Stimulated activated memory B cell treated with anti-CD40 and anti-IgM and Interleukin-4, amounts not matched to agents 10 μg/mL and 1 μg/mL and 100 μg/mL, for 72 hours (primary cell): ENCODE measurements around the gene SLC34A3.

ENCODE experiments used
- ATAC-seq: fragments of 150-1000 bp; cut with Tn5 transposase; 2 replicates; pipeline ENCODE4 v1.10.0; 2021
- H3K27ac Mint-ChIP-seq: one replicate; pipeline ENCODE4 v1.8.0; 2022; ENCODE audit warnings: mild to moderate bottlenecking, mixed read lengths
- H3K27me3 Mint-ChIP-seq: one replicate; pipeline ENCODE4 v1.8.0; 2022; ENCODE audit warnings: mixed read lengths
- H3K36me3 Mint-ChIP-seq: one replicate; pipeline ENCODE4 v1.8.0; 2022; ENCODE audit warnings: mixed read lengths
- H3K4me1 Mint-ChIP-seq: one replicate; pipeline ENCODE4 v1.8.0; 2022; ENCODE audit warnings: mixed read lengths
- H3K4me3 Mint-ChIP-seq: one replicate; pipeline ENCODE4 v1.8.0; 2022; ENCODE audit warnings: mild to moderate bottlenecking, moderate library complexity, mixed read lengths
- H3K9me3 Mint-ChIP-seq: one replicate; pipeline ENCODE4 v1.8.0; 2022; ENCODE audit warnings: mixed read lengths

SLC34A3 gene

DNA sequence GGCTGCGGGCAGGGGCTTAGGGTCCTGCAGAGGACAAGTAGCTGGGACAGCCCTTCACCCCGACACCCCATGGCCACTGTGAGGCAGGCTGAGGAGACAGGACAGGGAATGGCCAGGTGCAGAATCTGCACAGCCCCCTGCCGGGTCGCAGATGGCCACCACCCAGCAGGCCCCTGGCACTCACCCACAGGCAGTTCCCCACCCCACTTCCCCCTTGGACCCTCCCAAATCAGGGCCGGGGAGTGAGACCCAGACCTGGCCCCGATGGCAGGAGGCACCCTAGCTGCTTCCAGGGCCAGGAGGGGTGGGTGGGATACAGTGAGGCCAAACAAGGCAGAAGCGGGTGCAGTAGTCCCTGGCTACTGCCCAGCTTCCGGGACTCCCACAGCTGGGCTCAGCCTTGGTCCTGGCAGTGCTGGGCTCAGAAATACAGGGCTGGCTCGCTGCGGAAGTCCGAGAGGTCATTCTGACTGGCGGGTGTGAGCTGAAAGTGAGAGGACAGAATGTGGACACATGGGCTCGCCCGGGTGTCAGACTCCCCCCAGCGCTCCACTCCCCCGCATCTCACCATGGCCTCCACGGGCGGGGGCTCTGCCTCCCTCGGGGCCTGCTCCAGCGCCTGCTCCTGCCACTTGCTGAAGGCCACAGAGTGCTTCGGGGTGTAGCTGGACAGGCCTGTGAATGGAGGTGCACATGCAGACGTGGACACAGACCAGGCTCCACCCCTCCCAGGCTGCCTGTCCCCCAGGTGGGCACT, 38.8 kb upstream of the SLC34A3 start:
- Mint-ChIP-seq H3K36me3 (peaks cover 11% of the 10 kb centered on the region), H3K27me3 (no peaks in the 10 kb centered on the region), H3K4me1 (peaks cover 32% of the 10 kb centered on the region), H3K4me3 (no peak overlapping the region), H3K27ac (peak overlapping the region; percentile 75), H3K9me3 (no peaks in the 10 kb centered on the region)
- no peak for ATAC-seq

DNA sequence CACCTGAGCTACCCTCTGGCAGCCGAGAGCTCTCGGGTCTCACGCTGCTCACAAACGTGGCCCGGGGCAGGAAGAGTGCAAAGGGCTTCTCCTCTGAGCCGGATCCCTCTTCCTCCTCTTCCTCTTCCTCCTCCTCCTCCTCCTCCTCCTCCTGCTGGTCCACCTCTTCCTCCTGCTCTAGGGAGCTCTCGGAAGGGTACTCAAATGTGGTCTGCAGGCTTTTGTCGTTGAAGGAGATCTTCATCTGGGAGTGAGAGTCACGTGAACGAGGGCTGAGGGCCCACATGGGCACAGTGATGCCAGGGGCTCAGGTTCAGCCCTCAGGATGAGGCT, 38.3 kb upstream of the SLC34A3 start:
- Mint-ChIP-seq H3K9me3 (no peaks in the 10 kb centered on the region), H3K27ac (no peak overlapping the region), H3K36me3 (peaks cover 11% of the 10 kb centered on the region), H3K27me3 (no peaks in the 10 kb centered on the region), H3K4me1 (peaks cover 32% of the 10 kb centered on the region), H3K4me3 (no peak overlapping the region)
- no peak for ATAC-seq

DNA sequence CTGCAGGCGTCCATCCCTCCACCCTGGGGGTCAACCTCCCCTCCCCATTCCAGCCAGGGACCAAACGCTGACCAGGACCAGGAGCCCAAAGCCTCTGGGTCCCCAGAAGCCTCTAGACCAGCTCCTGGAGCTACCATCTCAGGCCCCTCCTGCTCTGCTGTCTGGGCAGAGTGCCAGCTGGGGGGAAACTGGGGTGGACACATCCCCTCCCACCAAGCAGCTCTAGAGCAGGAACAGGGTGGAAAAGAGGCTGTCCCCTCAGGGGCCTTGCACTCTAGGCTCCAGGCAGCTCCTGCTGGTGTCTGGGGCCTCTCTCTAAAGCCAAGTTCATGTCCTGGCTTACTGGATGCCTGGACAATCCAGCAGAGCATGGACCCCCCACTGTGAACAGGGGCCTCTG, 37.8 kb upstream of the SLC34A3 start:
- Mint-ChIP-seq H3K27ac (no peak overlapping the region), H3K4me3 (no peak overlapping the region), H3K36me3 (peaks cover 11% of the 10 kb centered on the region), H3K9me3 (no peaks in the 10 kb centered on the region), H3K4me1 (peaks cover 29% of the 10 kb centered on the region), H3K27me3 (no peaks in the 10 kb centered on the region)
- ATAC-seq: no peak

DNA sequence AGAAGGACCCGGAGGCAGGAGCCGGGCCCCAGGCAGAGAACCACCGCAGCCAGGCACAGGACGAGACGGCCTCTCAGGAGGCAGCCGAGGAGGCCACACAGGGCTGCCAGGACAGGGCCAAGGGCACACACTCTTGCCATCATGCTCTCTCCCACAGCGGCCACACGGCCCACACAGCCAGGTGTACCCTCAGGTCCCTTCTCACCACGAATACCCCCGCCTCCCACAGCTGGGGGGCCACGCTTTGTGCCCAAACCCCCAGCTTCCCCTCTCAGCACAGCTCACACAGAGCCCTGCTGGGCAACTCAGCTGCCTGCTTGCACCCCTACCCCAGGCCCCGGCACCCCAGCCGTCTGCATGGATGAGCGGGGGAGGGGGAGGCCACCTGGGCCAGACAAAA, 36.9 kb upstream of the SLC34A3 start:
- ATAC-seq: no peak
- H3K27me3 Mint-ChIP-seq: no peaks in the 10 kb centered on the region
- no peaks in the 10 kb centered on the region for H3K9me3 Mint-ChIP-seq
- H3K36me3 Mint-ChIP-seq: peaks cover 11% of the 10 kb centered on the region
- H3K4me1 Mint-ChIP-seq: peaks cover 30% of the 10 kb centered on the region
- no peak overlapping the region for H3K27ac Mint-ChIP-seq
- H3K4me3 Mint-ChIP-seq: no peak overlapping the region

DNA sequence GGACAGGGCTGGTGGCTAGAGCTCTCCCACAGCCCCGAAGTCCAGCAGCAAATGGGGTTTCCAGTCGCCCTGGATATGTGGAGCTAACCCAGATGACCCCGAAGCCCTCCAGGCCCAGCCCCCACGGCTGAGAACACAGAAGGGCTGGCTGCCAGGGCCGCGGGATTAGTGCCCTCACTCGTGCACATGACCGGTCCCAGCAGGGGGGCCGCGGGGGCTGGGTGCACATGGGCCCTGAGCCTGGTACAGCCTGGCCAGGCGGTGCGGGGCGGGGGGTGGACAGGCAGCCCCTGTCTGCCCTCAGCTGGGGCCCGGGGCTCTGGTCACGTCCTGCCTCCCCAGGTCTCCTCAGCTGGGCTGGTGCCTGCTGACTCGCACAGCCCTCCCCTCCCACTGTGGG, 36.3 kb upstream of the SLC34A3 start:
- Mint-ChIP-seq H3K4me1 (peaks cover 31% of the 10 kb centered on the region), H3K4me3 (no peak overlapping the region), H3K36me3 (peaks cover 11% of the 10 kb centered on the region), H3K9me3 (no peaks in the 10 kb centered on the region), H3K27me3 (no peaks in the 10 kb centered on the region), H3K27ac (no peak overlapping the region)
- ATAC-seq: no peak

DNA sequence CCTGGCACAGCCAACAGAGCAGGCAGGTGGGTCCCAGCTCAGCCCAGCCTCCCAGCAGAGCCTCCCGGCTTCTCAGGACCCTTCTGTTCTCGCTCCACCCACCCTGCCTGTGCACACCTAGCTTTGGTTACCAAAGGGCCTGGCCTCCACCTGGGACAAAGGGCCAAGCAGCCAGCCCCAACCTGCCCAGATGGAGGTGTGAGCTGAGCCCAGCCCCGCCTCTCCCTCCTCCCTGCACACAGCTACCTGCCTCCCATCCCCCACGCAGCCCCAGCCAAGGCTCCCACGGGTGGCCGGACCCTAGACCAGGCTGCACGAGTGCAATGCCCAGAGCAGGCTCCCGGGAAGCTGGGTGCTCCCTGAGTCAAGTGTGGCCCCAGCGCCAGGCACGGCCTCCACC, 35.8 kb upstream of the SLC34A3 start:
- peaks cover 11% of the 10 kb centered on the region for H3K36me3 Mint-ChIP-seq
- no peaks in the 10 kb centered on the region for H3K27me3 Mint-ChIP-seq
- no peak overlapping the region for H3K4me3 Mint-ChIP-seq
- peaks cover 30% of the 10 kb centered on the region for H3K4me1 Mint-ChIP-seq
- H3K27ac Mint-ChIP-seq: no peak overlapping the region
- ATAC-seq: no peak
- no peaks in the 10 kb centered on the region for H3K9me3 Mint-ChIP-seq

DNA sequence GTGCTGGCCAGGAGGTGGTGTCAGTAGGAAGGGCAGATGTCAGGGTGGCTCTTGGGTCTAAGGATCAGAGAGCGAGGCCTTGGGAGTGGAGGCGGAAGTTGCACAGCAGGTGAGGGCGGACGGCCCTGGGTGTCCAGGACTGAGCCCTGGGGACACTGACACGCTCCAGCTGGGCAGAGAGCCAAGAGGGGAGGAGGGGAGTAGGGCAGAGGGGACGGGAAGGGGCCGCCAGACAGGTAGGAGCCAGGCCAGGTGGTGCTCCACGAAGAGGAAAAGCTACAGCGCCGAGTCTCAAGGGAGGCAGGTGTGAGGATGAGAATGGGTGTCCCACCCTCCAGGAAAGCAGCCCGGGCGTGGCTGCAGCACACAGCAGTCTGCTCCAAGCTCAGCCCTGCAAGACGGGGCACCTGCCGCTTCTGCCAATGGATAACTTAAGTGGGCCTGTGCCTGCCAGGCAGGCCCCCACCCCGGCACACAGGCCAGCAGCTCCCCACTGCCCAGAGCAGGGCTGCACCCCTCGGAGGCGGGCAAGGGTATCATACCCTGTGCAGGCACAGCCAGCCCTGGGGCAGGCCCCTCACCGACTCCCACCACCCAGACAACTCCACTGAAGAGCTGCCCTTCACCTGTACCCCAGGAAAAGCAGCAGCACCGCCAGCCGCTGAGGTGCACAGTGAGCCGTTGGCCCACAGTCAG, 35.0 kb upstream of the SLC34A3 start:
- no peak for ATAC-seq
- H3K4me1 Mint-ChIP-seq: peaks cover 27% of the 10 kb centered on the region
- H3K27ac Mint-ChIP-seq: no peak overlapping the region
- no peaks in the 10 kb centered on the region for H3K27me3 Mint-ChIP-seq
- no peaks in the 10 kb centered on the region for H3K9me3 Mint-ChIP-seq
- H3K4me3 Mint-ChIP-seq: no peak overlapping the region
- peaks cover 9% of the 10 kb centered on the region for H3K36me3 Mint-ChIP-seq

DNA sequence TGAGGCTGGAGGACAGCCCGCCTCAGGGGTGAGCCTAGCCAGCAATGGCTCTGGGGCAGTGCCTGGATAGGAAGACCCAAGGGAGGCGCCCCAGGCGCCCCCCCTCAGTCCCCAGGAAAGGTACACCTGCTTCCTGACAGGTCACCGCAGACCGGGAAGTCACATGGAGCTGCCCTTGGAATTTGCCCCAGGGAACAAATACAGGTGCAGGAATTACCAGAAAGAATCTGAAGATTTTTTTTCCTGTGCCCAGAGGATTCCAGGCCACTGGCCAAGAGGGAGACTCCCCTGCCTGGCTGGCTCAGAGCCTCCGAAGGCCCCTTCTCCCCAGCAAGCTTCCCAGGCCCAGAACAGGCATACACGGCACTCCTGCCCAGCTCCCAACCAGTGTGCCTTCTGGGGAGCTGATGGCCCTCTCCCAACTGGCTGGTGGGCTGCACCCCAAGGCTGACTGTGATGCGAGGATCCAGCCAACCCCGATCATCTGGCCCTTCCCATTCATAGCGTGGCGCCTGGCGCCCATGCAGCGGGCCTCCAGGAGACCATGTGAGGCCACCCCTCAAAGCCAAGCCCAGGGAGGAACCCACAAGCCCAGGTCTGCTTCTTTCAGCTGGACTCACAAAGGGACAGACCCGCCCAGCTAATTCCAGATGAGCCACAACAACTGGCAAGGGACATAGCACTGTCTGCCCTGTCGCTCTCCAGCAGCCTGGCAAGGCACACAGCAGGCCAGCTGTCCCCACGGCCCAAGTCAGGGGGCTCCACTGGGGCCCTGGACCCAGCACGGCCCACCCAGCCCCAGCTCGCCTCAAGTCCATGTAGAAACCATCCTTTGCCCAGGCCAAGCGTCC, 32.4 kb upstream of the SLC34A3 start:
- no peaks in the 10 kb centered on the region for H3K9me3 Mint-ChIP-seq
- H3K4me3 Mint-ChIP-seq: peak overlapping the region; percentile 81
- no peak for ATAC-seq
- no peaks in the 10 kb centered on the region for H3K36me3 Mint-ChIP-seq
- H3K27ac Mint-ChIP-seq: no peak overlapping the region
- no peaks in the 10 kb centered on the region for H3K27me3 Mint-ChIP-seq
- peaks cover 40% of the 10 kb centered on the region for H3K4me1 Mint-ChIP-seq

DNA sequence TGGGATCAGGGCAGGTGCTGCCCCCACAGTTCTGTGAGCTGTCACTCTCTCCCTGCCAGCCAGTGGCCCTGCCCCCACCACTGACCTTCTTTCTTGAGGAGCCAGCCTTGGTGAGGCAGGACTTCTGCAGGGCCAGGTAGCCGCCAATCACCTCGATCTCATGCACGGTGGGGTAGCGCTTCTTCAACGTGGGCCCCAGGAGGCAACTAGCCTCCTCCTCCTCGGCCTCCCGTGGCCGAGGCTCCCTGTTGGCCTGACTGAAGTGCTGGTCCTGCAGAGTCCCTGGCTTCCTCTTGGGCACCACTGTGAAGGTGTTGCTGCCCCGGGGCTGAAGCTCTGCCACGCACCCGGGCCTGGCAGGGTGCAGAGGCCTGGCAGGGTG, 31.8 kb upstream of the SLC34A3 start:
- Mint-ChIP-seq H3K27ac (no peak overlapping the region), H3K36me3 (no peaks in the 10 kb centered on the region), H3K9me3 (no peaks in the 10 kb centered on the region), H3K4me3 (peak overlapping the region; percentile 81), H3K4me1 (peaks cover 40% of the 10 kb centered on the region), H3K27me3 (no peaks in the 10 kb centered on the region)
- ATAC-seq: no peak

DNA sequence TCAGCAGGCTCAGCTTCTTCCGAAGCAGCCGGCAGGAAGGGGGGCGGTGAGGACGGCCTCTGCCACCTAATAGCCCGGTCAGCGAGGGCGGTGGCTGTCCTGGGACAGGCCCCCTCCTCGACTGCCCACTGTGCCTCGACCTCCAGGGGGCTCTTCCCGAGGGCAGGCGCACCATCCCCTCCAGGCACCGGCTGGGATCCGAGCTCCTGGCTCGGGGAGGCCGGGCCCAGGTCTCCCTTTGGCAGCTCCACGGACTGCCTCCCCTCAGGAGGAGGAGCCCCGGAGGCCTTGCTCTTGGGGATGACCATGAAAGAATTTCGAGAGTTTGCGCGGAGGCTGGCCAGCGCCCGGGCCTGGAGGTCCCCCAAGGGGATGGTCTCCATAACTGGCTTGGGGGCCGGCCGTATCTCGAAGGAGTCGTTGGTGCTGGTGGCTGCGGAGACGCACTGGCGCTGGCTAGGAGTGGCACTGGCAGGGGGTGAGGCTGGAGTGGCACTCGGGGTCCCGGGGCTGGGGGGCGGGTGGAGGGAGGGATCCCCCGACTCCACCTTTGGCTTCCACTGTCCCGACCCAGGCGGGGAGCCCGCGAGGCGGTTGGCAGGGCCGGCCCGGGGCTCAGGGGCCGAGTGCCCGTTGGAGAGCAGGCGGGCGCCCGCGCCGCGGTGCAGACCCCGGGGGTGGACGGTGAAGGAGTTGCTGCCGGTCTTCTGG, 31.1 kb upstream of the SLC34A3 start:
- Mint-ChIP-seq H3K9me3 (no peaks in the 10 kb centered on the region), H3K4me1 (peaks cover 46% of the 10 kb centered on the region), H3K36me3 (no peaks in the 10 kb centered on the region), H3K27me3 (no peaks in the 10 kb centered on the region), H3K4me3 (peak overlapping the region; percentile 81), H3K27ac (peak overlapping the region; percentile 64)
- ATAC-seq: no peak

DNA sequence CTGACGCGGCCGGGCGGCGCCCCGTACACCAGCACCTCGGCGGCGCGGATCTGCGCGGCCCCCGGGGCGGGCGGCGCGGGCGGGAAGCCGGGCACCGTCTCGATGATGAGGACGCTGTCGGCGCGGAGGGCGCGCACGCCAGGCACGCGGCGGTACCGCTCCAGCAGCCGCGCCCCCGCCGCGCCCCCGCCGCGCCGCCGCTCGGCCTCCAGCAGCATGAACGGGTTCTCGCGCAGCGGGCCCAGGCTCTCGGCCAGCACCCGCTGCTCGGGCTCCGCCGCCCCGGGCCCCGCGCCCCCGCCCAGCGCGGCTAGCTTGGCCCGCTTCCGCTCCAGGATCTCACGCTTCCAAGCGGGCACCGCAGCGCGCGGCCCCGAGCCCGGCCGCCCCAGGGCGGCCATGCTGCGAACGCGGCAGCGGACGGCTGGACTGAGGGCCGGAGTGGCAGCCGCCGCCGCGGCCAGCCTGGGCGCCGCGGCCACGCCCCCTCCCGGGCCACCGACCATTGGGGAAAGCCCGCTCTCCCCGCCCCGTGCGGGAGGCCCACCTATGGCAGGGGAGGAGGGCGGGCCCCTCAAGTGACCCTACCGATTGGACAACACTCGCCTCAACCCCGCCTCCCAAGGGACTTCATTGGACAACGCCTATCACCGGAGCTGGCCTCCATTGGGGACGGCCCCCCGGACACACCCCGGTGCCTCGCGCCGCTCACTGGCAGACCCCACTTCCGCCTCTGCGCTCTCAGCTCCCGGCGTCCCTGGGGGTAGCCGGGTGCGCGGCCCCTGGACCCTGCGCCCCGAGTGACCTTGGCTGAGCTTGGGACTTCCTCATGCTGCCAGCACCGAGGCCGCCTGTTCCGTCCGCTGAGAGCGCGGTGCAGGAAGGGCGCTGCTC, 30.1 kb upstream of the SLC34A3 start, which contains the start of gene TPRN:
TSS of gene TPRN (minus strand) at position 431 of the 894 bp plus-strand sequence. CDS start at position 401, 30 bp downstream.
- H3K4me3 Mint-ChIP-seq: peak within 1 kb of the TSS; percentile 85
- peaks cover 52% of the 10 kb centered on the region for H3K4me1 Mint-ChIP-seq

DNA sequence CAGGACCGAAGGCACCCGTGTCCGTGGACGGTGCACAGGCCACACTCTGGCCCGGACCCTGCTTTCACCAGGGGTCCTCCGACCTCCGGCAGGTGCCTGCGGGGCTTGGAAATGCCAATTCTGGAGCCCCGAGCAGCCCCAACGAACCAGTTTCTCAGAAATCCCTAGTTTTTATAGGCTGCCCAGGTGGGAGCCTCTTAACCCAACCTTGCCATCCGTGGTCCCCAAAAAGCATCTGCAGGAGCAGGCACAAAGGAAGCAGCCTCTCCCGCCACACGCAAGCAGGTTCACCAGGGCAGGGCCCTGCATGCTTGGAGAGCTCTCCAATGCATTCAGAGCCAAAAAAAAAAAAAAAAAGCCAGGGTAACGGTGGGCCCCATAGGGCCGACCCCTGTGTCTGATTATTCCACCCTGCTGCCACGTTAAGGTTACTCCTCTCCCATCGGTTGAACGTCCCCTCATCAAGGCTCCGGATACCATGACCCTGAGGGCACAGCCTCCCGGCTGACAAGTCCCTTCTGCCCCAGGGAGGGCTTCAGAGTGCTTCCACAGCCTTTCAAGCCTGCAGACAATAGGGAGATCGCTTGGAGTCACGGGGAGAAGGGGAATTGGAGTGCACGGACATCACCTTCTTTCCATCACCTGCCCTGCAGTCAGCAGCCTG, 29.4 kb upstream of the SLC34A3 start:
- Mint-ChIP-seq H3K36me3 (peaks cover 5% of the 10 kb centered on the region), H3K27ac (peak overlapping the region; percentile 81), H3K27me3 (no peaks in the 10 kb centered on the region), H3K9me3 (no peaks in the 10 kb centered on the region), H3K4me1 (peaks cover 60% of the 10 kb centered on the region), H3K4me3 (peak overlapping the region; percentile 85)
- no peak for ATAC-seq

More for the DNA sequence above, 30.1 kb upstream of the SLC34A3 start, which contains the start of gene TPRN:
- H3K27me3 Mint-ChIP-seq: no peaks in the 10 kb centered on the region
- peak within 1 kb of the TSS; percentile 81 for H3K27ac Mint-ChIP-seq
- H3K9me3 Mint-ChIP-seq: no peaks in the 10 kb centered on the region
- peak; percentile 98 for ATAC-seq
- H3K36me3 Mint-ChIP-seq: peaks cover 2% of the 10 kb centered on the region

DNA sequence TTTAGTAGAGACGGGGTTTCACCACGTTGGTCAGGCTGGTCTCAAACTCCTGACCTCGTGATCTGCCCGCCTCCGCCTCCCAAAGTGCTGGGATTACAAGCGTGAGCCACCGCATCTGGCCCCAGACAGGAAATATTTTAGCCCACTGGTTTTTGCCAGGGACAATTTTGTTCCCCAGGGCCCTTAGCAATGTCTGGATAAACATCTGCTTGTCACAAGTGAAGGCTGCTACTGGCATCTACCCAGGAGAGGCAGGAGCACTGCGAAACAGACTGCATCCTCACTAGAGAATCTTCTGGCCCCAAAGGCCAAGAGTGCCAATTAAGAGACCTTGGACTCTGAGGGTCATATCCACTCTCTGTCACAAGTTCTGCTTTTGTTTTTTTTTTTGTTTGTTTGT, 27.7 kb upstream of the SLC34A3 start:
- H3K4me1 Mint-ChIP-seq: peaks cover 66% of the 10 kb centered on the region
- H3K27ac Mint-ChIP-seq: no peak overlapping the region
- H3K9me3 Mint-ChIP-seq: no peaks in the 10 kb centered on the region
- peak overlapping the region; percentile 31 for H3K4me3 Mint-ChIP-seq
- ATAC-seq: no peak
- no peaks in the 10 kb centered on the region for H3K27me3 Mint-ChIP-seq
- H3K36me3 Mint-ChIP-seq: peaks cover 20% of the 10 kb centered on the region

DNA sequence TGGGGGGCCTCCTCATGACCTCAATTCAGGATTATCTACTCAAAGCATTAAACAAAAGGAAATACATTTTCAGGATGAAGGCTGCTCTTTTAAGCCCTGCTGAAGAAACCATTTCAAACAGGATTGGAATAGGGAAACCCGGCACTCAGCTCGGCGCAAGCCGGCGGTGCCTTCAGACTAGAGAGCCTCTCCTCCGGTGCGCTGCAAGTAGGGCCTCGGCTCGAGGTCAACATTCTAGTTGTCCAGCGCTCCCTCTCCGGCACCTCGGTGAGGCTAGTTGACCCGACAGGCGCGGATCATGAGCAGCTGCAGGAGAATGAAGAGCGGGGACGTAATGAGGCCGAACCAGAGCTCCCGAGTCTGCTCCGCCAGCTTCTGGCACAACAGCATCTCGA, 26.0 kb upstream of the SLC34A3 start:
- peaks cover 27% of the 10 kb centered on the region for H3K36me3 Mint-ChIP-seq
- H3K4me3 Mint-ChIP-seq: peak overlapping the region; percentile 85
- peaks cover 55% of the 10 kb centered on the region for H3K4me1 Mint-ChIP-seq
- ATAC-seq: no peak
- H3K27ac Mint-ChIP-seq: peak overlapping the region; percentile 96
- H3K9me3 Mint-ChIP-seq: no peaks in the 10 kb centered on the region
- H3K27me3 Mint-ChIP-seq: no peaks in the 10 kb centered on the region
